HG02970 (cell line): Measurements from ENCODE around the gene ITPK1.

ENCODE experiments used
- ATAC-seq: cut with Tn5 transposase; IDR thresholded peaks from one replicate; pipeline ENCODE4 v1.9.1; 2021; ENCODE audit warnings: mild to moderate bottlenecking, moderate library complexity, moderate number of reproducible peaks; ENCODE audit not compliant: unreplicated experiment, low FRiP score

Gene ITPK1

DNA sequence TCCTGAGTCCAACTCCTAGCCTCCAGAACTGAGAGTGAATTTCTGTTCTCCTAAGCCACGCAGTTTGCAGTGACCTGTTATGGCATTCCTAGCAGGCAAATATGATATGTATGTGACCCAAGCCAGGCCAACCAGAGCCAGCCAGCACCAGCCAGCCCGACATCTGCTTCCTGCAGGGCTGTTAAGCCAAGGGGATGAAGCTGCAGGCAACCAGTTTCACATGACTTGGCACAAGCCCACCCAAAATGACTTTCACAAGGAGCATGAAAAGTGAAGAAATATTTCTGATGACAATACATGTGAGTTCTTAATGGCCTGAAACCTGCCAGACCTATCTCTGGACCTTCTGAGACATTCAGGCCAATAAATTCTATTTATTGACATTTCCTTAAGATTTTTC, 68.1 kb downstream of the ITPK1 start:
- no peak for ATAC-seq

DNA sequence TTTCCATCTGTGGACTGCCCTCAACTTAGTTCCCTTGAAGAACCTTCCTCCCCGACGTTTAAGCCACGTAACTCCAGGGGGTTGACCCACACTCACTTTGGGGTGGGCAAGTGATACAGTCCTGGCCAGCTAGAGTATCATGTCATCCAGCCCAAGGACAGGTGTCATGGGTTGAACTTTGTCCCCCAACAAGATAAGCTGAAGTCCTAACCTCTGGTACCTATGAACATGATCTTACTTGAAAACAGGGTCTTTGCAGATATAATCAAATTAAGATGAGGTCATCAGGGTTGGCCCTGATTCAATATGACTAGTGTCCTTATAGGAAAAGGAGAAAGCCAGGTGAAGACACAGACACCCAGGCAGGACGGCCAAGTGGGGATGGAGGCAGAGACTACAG, 68.6 kb downstream of the ITPK1 start:
- no peak for ATAC-seq

- no peak for ATAC-seq
These were observed 69.0 kb downstream of the ITPK1 start for GRCh38 chr14:93046705-93047050.

GRCh38 chr14:93045965-93046704, 69.6 kb downstream of the ITPK1 start:
- no peak for ATAC-seq

DNA sequence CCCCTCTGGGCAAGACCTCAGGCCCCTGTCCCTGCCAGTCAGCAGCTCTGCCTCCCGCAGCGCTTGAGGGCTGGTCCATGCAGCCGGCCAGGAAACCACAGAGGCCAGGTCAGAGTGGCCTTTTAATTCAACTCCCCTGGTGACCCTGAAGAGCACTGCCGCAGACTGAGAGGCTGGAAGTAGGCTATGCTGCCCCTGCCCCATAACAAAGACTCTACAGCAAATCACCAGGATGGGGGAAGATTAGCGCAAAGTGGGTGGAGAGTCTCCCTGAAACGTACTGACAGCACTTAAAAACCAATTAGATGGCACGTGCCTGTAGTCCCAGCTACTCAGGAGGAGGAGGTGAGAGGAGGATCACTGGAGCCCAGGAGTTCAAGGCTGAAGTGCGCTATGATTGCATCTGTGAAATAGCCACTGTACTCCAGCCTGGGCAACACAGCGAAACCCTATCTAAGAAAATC, 70.5 kb downstream of the ITPK1 start:
- ATAC-seq = no peak

DNA sequence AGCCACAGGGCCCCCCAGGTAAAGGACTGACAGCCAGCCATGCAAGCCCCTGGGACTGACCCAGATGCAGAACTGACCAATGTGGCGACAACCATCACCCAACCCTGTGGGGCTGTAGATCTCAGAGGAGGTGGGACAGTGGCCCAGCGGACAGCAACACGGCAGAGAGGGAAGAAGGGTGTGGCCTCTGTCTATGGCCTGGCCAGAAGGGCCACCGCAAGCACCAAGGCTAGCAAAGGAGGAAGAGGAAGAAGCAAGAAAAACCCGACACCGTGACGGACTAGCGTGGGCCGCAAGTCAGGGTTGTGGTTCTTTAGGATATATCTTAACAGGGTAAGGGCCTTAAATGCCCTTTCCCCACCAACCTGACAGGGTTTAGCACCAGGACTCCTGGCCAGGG, 71.2 kb downstream of the ITPK1 start:
- no peak for ATAC-seq

DNA sequence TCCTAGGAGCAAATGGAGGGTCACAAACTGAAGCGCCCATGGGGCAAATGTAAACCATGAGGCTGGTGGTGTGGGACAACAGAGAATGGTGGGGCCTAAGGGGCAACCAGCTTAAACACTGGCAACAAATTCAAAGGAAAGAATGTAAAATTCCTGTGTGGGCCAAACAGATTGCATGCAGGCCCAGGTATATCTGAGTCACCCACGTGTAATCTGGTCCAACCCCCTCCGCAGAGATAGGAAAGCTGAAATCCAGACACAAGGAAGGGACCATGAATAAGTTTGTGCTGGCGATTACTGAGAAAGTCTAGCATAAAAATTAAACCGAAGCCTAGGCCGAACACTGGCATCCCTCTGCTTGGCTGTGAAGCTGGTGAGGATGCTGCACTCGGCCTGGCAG, 71.6 kb downstream of the ITPK1 start:
- no peak for ATAC-seq

GRCh38 chr14:93042968-93043940, 72.5 kb downstream of the ITPK1 start:
- ATAC-seq = no peak

GRCh38 chr14:93041830-93042229, 73.9 kb downstream of the ITPK1 start:
- ATAC-seq = no peak

DNA sequence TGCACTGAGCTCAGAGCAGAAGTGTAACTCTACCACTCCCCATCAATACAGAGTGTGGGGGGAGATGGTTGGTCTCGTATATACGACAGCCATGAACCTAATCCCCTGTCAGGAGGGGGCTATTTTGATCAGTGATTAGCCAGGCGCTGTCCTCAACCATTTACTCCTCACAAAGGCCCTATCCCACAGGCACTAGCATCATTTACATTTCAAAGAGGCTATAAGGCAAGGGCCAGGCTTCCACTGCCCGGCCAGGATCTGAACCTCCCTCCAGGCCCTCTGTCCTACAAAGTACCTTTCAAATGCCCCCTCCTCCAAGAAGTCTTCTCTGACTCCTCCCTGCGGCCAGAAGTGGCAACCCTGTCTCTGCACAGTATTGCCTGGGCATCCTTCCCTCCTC, 74.7 kb downstream of the ITPK1 start:
- ATAC-seq = no peak

DNA sequence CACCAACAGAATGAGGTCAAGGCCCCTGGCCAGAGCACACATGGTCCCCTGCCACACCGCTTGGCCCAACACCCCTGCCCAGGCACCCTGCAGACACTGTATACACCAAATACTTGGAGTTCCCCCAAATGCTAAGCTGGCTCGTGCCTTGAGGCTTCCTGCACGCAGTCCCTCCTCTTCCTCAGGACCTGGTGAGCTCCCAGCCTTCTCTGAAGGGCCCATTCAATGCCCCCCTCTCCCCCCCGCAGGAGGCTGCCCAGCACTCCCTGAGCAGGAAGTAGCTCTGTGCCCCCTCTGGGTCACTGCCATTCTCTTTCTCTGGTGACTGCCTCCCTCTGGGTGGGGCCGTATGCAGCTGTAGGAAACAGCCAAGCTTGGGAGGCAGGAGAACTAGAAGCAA, 75.3 kb downstream of the ITPK1 start:
- ATAC-seq = no peak

DNA sequence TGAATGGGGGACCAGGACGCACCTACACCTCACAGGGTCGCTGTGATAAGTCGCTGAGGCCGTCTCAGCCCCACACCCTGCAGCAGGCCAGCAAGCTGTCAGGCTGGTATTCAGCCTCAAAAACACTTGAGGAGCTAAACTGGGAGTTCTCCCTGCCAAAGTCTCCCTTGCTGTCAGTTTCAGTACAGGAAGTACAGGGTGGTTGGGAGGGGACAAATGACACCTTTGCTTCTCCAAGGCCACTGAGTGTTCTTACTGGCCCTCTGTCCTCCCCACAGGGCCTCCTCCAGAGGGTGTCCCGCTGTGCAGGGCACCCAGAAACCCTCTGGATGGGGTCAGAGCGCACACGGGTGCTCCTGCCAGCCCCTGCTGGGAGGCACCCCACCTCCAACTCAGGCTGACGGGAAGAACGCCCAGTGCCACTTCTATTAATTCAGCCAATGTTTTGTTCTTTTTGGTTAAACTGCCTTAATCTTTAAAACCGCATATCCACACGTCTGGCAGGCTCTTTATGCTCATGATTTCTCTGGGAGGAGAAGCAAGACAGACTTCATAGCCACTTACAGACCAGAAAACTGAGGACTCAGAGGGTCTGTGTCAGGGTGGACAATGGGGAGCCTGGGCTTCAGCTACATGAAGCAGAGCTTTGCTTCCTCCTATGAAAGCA, 75.9 kb downstream of the ITPK1 start:
- no peak for ATAC-seq

GRCh38 chr14:93037351-93037750, 78.4 kb downstream of the ITPK1 start:
- no peak for ATAC-seq

DNA sequence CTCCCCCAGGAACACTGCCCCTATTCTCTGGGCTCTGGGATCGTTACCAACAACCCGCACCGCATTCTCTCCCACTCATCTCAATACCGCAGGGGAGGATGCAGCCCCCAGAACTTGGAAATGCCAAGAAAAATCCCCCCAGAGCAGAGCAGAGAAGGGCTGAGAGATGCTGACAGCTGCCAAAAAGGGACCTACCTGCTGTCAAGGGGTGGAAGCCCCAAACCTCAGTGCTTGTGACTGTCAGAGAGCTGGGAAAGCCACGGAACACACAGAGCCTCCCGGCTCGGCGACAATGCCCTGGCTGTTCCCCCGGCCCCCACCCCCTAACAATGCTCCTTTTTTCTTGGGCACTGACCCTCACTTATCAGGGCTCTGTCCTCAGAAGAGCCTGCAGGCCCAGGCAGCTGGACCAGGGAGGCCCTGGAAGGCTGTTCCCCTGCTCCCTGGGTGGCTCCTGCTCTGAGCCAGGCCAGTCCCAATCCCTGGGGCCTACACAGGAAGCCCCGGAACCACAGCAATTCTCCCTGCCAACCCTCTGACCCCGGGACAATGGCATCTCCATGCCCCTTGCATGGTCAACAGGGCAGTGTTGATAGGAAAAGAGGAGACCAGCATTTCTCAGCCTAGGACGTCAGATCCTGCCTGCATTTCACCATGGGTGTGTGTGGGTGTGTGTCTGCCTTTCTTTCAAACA, 78.9 kb downstream of the ITPK1 start:
- no peak for ATAC-seq

GRCh38 chr14:93035917-93036651, 79.6 kb downstream of the ITPK1 start:
- ATAC-seq = no peak

DNA sequence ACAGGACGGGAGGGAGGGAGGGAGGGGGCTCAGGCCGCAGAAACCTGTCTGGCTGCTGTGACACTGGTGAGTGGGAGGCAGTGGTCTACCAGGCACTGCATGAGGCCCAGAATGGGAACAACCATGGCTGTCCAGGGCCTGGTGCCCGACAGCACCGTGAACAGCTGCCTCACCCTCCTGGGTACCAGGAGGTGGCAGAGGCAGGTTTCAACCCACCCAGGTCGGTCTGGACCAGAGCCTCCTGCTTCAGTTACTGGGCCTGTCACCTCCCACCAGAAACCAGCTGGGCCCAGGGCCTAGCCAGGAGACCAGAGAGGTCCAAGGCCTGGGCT, 80.2 kb downstream of the ITPK1 start:
- no peak for ATAC-seq

GRCh38 chr14:93034671-93034994, 81.1 kb downstream of the ITPK1 start:
- ATAC-seq = no peak

DNA sequence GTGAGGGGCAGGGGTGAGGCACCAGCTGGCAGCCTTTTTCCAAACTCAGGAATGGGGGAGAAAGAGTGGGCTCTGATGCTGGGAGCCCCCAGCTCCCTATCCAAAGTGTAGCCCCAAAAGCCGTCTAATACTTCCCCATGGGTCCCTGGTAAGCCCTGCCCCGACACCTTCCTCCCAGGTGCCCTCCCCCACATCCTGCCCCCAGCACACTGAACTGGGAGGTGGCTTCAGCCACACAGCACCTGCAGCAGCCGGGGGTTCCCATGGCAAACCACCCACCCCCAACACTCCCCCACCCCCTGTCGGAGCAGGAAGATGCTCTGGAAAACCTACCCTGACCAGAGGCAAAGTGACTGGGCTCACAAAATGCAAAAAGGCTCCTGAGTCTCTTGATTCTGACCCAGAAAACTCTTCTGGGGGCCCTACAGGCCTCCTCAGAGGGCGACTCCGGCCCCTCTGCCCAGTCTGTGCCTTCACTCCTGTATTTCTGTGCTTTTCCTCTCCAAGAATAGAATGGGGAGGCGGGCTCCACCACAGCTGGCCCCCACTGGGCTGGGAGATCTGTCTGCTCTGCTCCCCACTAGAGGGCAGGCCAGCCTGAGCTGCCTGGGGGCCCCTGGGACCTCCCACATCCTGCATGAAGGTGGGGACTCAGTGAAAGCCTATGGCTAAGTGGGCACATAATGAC, 81.6 kb downstream of the ITPK1 start:
- no peak for ATAC-seq

DNA sequence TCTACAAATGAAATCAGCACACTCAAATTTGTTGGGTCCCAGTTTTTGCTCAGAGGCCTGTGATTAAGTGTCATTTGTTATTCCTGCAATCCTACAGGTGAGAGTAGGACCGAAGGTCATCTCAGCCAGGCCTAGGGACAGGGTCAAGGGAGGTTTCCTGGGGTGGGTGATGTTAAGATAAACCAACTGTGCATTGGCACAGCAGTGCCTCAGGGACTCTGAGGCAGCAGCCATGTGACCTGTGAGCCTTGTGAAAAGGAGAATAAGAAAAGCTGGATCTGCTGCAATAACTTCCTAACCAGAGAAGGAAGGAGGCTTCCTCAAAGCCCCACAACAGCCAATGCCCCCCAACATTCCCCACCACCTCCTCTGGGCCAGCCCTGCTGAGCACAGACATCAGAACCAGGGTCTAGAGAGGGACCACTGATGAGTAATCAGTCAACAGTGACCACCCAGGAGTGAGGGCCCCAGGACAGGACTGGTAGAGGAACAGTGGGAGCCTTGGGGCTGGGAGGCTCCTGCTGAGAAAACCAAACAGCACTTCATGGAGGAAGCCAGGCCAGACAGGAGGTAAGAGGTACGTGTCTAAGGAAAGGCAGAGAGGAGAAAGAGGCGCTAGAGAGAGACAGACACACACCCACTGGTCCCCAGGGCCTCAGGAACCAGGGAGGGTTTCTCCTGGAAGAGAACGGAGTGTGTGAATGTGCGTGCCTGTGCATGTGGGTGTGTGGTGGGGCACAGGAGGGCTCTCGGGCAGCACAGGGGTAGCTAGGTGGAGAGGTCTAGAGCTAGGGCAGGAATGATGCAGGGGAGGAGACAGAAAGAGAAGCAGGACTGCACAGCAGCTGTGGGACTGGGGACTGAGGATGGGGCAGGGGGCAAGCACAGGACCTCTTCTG, 82.4 kb downstream of the ITPK1 start:
- no peak for ATAC-seq
